Neural cell (in vitro differentiated cells): Measurements from ENCODE around the gene AKT1.

Experiments used
- CTCF ChIP-seq: fragments of 450-650 bp; IDR thresholded peaks from 2 replicates; pipeline ENCODE4 v1.5.1; 2014; ENCODE audit warnings: antibody characterized with exemption, mild to moderate bottlenecking, moderate library complexity; ENCODE audit not compliant: poor library complexity, severe bottlenecking
- EP300 ChIP-seq: fragments of 450-650 bp; conservative IDR thresholded peaks from 2 replicates; pipeline ENCODE4 v1.6.1; 2014; ENCODE audit warnings: antibody characterized with exemption, mild to moderate bottlenecking, moderate library complexity; ENCODE audit not compliant: poor library complexity, severe bottlenecking
- EZH2 ChIP-seq: fragments of 200-600, 300-800 bp; shearing (Covaris generic), sonication (generic); IDR thresholded peaks from 2 replicates; pipeline ENCODE4 v1.6.1; 2014; ENCODE audit warnings: antibody characterized with exemption, low read length, borderline replicate concordance, mild to moderate bottlenecking; ENCODE audit not compliant: insufficient read depth, poor library complexity, severe bottlenecking
- POLR2AphosphoS5 ChIP-seq: IDR thresholded peaks from 2 replicates; pipeline ENCODE4 v1.6.1; 2012
- REST ChIP-seq: IDR thresholded peaks from 2 replicates; pipeline ENCODE4 v1.6.1; 2012; ENCODE audit warnings: borderline replicate concordance
- TAF1 ChIP-seq: IDR thresholded peaks from 2 replicates; pipeline ENCODE4 v1.6.1; 2012; ENCODE audit warnings: low read depth

GRCh38 chr14:104781271-104782077 lies 14.1 kb downstream of the AKT1 start:
- no peak for TF ChIP-seq CTCF
- no peak for TF ChIP-seq REST
- no peak for TF ChIP-seq EZH2
- TF ChIP-seq TAF1: no peak
- TF ChIP-seq EP300: no peak
- TF ChIP-seq POLR2AphosphoS5: no peak
